Measurements from ENCODE around the gene TMCC1. TPM values are rescaled to one million over a fixed set of nuclear protein-coding genes. Genes with fewer than 3 reads are reported as not detected.

The TMCC1 gene
- total and polyA plus RNA-seq, 2 donors (not counting 3 experiments of a cell fraction or from before 2014, with no cell fraction given): 17.4 to 38.4 TPM

DNA sequence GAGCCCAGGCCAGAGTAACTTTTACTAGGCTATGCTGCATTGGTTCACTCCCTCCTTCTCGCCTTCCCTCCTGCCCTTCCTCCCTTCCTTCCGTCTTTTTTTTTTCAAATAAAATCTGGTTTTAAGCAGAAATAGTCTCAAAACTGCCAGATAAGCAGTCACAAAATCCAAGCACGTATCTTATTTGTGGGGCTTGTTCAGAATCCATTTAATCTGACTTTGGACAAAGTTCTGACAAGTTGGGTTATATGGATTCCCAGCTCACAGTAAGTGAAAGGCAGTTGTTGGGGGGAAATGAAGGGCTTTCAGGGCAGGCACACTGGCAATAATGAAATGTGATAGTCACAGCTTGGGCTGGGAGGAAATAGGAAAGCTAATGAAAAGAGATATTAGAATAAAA, 255.0 kb downstream of the TMCC1 start:
- H3K4me1 ChIP-seq (ENCODE audit: control insufficient read depth, extremely low read depth, insufficient read depth, low read length): no peaks in the 10 kb centered on the region
- H3K9ac ChIP-seq (replicated peaks; ENCODE audit: extremely low read depth, insufficient read depth, low read length): no peak overlapping the region
- H3K9me1 ChIP-seq (replicated peaks; ENCODE audit: control insufficient read depth, extremely low read depth, insufficient read depth, low read length): no peaks in the 10 kb centered on the region
- no peaks in the 10 kb centered on the region for H3K9me3 ChIP-seq (replicated peaks; ENCODE audit: control insufficient read depth, insufficient read depth, low read length)
- BruUV-seq (replicated peaks): no TSS peak
- no peak overlapping the region for H3K4me3 ChIP-seq (replicated peaks in 1 of 3; ENCODE audit: insufficient read depth in 1 of 3, low read depth in 1 of 3, low read length in 3 of 3)
- DNase-seq (ENCODE audit: low read depth, low spot score) (no peak), FAIRE-seq (no peak)
- intact Hi-C loops (cut with micrococcal nuclease): no loop called here
- H4K20me1 ChIP-seq (replicated peaks; ENCODE audit: control insufficient read depth, extremely low read depth, insufficient read depth, low read length): no peaks in the 10 kb centered on the region
- no peaks in the 10 kb centered on the region for H3K79me2 ChIP-seq (ENCODE audit: control insufficient read depth, insufficient read depth, low read length)
- dilution Hi-C loops (cut with MboI; ENCODE audit: extremely low pct_ligation_motif_present, low sequenced_read_pairs): no loop called here
- H3K27ac ChIP-seq (ENCODE audit: insufficient read depth, low read depth, low read length): no peak overlapping the region
- no peaks in the 10 kb centered on the region for H3K36me3 ChIP-seq (ENCODE audit: control insufficient read depth in 2 of 2, extremely low read depth in 1 of 2, insufficient read depth in 2 of 2, low read length in 2 of 2)
- CTCF ChIA-PET: interaction anchor here (1.3 to 1.9 kb wide), 3 partner anchors 11 to 192 kb away, joined by 4 to 7 read pairs (median 5); no protein-coding TSS in a partner anchor
- no peaks in the 10 kb centered on the region for H3K27me3 ChIP-seq (ENCODE audit: control insufficient read depth in 2 of 2, insufficient read depth in 2 of 2, low read length in 2 of 2)
- no peak for TF ChIP-seq GATA2 (IDR thresholded peaks at IDR 0.05; ENCODE audit: insufficient read depth, insufficient read length, low read depth, low read length)
- TF ChIP-seq POLR2A (IDR thresholded peaks at IDR 0.05; ENCODE audit: low read depth, low read length): no peak
- TF ChIP-seq EZH2 (IDR thresholded peaks at IDR 0.05; ENCODE audit: borderline replicate concordance, low read depth, low read length, severe bottlenecking): no peak
- TF ChIP-seq, protein P1, sequence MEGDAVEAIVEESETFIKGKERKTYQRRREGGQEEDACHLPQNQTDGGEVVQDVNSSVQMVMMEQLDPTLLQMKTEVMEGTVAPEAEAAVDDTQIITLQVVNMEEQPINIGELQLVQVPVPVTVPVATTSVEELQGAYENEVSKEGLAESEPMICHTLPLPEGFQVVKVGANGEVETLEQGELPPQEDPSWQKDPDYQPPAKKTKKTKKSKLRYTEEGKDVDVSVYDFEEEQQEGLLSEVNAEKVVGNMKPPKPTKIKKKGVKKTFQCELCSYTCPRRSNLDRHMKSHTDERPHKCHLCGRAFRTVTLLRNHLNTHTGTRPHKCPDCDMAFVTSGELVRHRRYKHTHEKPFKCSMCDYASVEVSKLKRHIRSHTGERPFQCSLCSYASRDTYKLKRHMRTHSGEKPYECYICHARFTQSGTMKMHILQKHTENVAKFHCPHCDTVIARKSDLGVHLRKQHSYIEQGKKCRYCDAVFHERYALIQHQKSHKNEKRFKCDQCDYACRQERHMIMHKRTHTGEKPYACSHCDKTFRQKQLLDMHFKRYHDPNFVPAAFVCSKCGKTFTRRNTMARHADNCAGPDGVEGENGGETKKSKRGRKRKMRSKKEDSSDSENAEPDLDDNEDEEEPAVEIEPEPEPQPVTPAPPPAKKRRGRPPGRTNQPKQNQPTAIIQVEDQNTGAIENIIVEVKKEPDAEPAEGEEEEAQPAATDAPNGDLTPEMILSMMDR (IDR thresholded peaks at IDR 0.05; ENCODE audit: extremely low read depth in 1 of 2, insufficient read depth in 1 of 2, low read depth in 1 of 2, low read length in 2 of 2): no peak
- TF ChIP-seq, protein P2, sequence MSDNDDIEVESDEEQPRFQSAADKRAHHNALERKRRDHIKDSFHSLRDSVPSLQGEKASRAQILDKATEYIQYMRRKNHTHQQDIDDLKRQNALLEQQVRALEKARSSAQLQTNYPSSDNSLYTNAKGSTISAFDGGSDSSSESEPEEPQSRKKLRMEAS (IDR thresholded peaks at IDR 0.05; ENCODE audit: insufficient read depth, insufficient read length): no peak
- TF ChIP-seq MYC (IDR thresholded peaks at IDR 0.05; ENCODE audit: low read depth, low read length): no peak
- TF ChIP-seq FOS (IDR thresholded peaks at IDR 0.05; ENCODE audit: borderline replicate concordance, insufficient read depth, low read length): no peak
- TF ChIP-seq POLR2AphosphoS5 (IDR thresholded peaks at IDR 0.05; ENCODE audit: insufficient read depth, low read depth, low read length): no peak
- TF ChIP-seq JUN (IDR thresholded peaks at IDR 0.05; ENCODE audit: borderline replicate concordance, insufficient read depth, insufficient read length, low read depth): no peak
- POLR2A ChIA-PET: no interaction called here
- H3K4me2 ChIP-seq (ENCODE audit: insufficient read depth, low read length): no peak overlapping the region
- H2AFZ ChIP-seq (ENCODE audit: low read depth, low read length): no peak overlapping the region
